ENCODE results near the gene TGFB3. TPM values are rescaled to one million over a fixed set of nuclear protein-coding genes. Genes with fewer than 3 reads are reported as not detected.
"Not testable (repeated sequence)": the region's sequence is repeated elsewhere in the genome, so short reads cannot be mapped to it uniquely, and the experiment has no call there.

Gene TGFB3
- total RNA-seq, 1 donor from 2014 or later: 315 TPM

- no peak for DNase-seq (ENCODE audit: low spot score)
These were observed 21.6 kb downstream of the TGFB3 start for GRCh38 chr14:75960231-75960630.

DNA sequence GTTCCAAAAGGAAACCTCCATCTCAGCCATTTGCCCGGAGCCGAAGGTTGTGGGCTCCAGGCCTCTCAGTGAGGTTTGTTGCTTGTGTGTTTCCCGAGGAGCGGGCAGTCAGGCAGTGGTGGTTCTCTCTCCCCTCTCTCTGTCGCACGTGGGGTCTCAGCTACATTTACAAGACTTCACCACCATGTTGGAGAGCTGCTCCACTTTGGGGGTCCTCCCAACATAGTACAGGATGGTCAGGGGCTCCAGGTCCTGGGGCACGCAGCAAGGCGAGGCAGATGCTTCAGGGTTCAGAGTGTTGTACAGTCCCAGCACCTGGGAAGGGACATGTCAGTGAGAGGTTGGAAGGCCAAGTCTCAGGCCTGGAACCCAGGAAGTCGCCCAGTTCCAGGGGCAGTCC is 22.8 kb downstream of the TGFB3 start:
- no peak for DNase-seq (ENCODE audit: low spot score)

DNA sequence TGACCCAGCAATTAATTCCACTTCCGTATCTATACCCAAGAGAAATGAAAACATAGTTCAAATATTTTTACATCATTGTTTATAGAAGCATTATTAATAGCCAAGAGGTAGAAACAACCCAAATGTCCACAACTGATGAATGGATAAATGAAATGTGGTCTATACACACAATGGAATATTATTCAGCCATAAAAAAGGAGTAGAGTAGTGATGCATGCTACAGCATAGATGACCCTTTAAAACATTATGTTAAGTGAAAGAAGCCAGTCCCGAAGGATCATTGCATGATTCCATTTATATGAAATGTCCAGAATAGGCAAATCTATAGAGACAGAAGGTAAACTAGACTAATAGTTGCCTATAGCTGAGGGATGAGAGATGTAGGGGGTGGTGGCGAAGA is 29.3 kb downstream of the TGFB3 start:
- no peak for DNase-seq (ENCODE audit: low spot score)

DNA sequence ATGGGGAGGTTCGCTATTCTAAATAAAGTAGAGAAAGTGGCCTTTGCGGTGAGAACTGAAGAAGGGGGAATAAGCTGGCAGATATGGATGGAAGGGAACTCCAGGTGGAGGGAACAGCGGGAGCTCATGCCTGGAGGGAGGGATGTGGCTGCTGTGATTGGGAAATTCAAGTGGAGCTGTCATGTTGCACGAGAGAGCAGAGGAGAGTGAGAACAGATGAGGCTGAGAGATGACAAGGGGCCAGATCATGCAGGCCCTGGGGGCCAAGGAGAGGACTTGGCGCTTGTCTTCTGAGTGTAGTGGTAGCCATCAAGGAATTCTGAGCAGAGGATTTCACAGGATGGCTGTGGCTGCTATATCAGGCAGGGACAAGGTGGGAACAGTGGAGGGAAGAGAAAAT is 35.0 kb downstream of the TGFB3 start:
- no peak for DNase-seq (ENCODE audit: low spot score)

- DNase-seq (ENCODE audit: low spot score): no peak
These were observed 37.1 kb downstream of the TGFB3 start for GRCh38 chr14:75944607-75945241.

- no peak for DNase-seq (ENCODE audit: low spot score)
These were observed 40.8 kb downstream of the TGFB3 start for GRCh38 chr14:75941030-75941429.

GRCh38 chr14:75939200-75939599 is 42.6 kb downstream of the TGFB3 start:
- no peak for DNase-seq (ENCODE audit: low spot score)

DNA sequence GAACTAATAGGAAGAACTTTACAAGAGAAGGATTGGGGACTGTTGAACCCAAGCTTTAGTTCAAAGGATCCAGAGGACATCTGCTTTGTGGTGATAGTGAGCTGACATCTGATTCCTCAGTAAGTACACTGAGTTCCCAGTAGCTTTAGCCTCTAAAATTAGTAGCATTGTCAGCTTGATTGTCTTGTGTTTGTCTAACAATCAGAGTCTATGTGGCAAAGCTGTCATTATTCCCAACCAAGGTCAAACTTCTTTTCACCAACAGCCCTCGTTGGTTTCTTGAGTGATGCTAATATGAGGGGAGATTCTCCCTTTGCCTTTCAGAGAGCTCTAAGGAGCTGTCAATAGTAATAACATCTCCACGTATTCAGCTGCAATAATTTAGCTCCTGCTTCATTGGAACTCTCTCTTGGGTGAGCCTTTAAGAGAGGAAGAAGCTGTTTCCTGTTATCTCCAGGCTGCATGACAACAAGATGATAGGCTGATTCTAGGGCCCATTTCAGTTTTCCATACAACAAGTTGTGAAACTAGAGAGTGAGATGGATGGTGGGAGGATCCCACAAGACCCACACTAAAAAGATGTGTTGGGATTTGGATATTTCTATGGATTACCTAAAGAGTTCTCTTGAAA is 46.7 kb downstream of the TGFB3 start:
- no peak for DNase-seq (ENCODE audit: low spot score)

DNA sequence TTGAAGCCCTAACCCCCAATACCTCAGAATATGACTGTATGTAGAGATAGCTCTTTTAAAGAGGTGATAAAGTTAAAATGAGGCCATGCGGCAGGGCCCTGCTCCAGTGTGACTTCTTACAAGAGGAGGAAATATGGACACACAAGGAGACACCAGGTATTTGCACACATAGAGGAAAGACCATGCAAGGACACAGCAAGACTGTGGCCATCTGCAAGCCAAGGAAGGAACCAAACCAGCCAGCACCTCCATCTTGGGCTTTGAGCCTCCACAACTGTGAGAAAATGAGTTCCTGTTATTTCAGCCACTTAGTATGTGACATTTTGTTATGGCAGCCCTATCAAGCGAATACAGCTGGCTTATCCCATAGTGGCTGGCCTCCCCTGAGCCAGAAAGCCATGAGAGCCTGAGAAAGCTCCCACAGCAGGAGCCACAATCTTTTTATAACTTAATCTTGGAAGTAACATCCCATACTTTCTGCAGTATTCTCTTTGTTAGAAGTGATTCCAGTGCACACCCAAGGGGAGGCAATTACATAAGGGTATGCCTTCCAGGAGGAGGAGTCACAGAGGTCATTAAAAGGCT is 48.0 kb downstream of the TGFB3 start:
- no peak for DNase-seq (ENCODE audit: low spot score)

DNA sequence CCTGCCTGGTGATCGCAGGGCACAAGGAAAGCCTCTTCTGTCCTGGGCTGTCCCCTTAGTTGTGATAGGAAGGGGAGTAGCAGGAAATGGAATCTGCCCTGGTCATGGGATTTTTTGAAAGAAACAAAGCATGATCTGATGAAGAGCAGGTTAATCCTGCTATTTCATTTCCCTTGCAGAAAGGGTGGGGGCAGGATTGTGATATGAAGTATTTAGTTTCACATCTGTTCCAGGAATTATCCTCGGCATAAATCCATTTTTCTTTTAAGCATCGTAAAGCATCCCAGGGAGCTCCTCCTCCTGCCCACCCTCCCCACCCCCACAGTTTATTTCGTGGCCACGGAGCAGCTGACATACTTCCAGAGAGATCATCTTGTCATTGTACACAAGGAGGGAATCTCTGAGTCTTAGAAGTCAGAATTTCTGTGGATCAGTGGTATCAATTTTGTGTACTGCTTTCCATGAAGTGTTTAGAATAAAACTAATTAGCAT is 53.1 kb downstream of the TGFB3 start:
- no peak for DNase-seq (ENCODE audit: low spot score)

DNA sequence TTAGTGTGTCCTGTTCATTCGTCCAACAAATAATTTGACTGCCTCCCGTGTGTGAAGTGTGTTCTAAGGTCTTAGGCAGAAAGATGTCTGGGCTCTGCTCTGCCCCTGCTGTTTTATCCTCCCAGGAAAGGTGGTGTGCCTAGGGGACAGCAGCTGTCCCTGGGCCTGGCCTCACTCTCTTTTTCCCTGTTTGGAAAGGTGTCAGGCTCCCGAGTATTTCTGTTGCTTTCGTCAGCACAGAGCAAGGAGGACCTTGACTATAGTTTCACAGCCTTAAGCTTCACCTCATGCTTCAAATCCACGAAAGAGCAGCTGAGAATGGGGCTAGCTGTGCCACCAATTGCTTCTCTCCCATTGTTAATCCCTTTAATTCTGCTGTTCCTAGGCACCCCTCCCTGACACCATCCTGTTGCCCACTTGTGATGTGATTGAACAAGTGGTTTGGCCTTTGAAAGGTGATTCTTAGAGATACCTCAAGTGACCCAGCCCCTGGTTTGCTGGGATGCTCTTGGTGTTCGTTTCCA is 54.2 kb downstream of the TGFB3 start:
- DNase-seq (ENCODE audit: low spot score): no peak

GRCh38 chr14:75926431-75927115 is 55.2 kb downstream of the TGFB3 start:
- no peak for DNase-seq (ENCODE audit: low spot score)

DNA sequence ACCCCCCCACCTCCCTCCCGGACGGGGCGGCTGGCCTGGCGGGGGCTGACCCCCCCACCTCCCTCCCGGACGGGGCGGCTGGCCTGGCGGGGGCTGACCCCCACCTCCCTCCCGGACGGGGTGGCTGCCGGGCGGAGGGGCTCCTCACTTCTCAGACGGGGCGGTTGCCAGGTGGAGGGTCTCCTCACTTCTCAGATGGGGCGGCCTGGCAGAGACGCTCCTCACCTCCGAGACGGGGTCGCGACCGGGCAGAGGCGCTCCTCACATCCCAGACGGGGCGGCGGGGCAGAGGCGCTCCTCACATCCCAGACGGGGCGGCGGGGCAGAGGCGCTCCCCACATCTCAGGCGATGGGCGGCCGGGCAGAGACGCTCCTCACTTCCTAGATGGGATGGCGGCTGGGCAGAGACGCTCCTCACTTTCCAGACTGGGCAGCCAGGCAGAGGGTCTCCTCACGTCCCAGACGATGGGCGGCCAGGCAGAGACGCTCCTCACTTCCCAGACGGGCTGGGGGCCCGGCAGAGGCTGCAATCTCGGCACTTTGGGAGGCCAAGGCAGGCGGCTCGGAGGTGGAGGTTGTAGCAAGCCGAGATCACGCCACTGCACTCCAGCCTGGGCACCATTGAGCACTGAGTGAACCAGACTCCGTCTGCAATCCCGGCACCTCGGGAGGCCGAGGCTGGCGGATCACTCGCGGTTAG is 56.5 kb downstream of the TGFB3 start:
- not testable (repeated sequence) for DNase-seq (ENCODE audit: low spot score)

DNA sequence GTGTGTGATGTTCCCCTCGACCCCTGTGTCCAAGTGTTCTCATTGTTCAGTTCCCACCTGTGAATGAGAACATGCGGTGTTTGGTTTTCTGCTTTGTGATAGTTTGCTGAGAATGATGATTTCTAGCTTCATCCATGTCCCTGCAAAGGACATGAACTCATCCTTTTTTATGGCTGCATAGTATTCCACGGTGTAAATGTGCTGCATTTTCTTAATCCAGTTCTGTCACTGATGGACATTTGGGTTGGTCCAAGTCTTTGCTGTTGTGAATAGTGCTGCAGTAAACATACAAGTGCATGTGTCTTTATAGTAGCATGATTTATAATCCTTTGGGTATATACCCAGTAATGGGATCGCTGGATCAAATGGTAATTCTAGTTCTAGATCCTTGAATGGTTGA is 61.4 kb downstream of the TGFB3 start:
- DNase-seq (ENCODE audit: low spot score): not testable (repeated sequence)

DNA sequence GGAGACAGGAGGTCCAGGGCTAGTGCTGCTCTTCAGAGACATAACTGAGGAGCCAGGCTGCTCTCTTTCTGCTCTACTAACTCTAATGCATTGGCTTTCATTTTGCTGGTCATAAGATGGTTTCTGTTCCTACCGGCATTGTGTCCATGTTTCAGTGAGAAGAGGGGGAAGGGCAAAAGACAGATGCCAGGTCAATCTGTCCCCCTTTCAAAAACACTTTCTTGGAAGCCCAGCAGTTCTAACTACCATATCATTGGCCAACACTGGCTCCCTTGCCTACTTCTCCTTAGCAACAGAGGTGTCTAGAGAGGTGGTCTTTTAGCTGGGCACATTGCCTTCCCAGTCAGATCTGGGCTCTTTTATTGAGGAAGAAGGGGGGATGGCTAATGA is 63.9 kb downstream of the TGFB3 start:
- DNase-seq (ENCODE audit: low spot score): no peak

GRCh38 chr14:75917322-75917945 is 64.4 kb downstream of the TGFB3 start:
- DNase-seq (ENCODE audit: low spot score): no peak

DNA sequence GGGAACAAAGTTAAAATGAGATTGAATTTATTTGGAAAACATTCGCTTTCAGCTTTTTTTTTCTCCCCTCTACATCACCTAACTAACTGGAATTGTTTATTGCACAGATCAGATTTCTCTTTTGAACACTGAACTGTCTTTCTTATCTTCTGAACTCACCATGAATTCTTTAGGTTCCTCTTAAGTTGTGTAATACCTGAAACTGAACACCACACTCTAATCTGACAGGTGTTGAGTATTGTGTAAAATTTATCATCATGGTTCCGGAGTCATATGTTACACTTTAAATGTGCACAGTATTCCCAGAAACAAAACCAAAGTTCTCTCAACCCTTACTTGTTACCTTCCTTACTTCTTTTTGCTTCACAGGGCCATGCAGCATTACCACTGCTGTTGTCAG is 66.8 kb downstream of the TGFB3 start:
- no peak for DNase-seq (ENCODE audit: low spot score)

DNA sequence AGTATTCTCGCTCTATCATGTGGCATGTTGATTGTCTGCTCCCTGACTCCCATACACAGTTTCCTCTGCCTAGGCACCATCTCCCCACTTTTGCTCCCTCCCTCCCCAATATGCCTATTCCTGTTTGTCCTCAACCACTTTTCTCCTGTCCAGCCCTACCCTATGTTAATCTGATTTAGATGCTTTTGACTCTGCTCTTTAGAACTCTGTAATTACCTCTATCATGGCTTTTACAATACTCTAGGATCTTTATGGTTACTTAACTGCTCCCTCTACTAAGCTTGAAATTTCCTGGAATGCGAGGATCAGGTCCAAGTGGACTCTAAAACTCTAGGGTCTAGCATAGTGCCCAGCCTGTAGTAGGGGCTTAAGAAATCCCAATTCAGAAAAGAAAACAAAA is 68.6 kb downstream of the TGFB3 start:
- no peak for DNase-seq (ENCODE audit: low spot score)

- DNase-seq (ENCODE audit: low spot score): no peak
These were observed 69.9 kb downstream of the TGFB3 start for GRCh38 chr14:75911883-75912282.

DNA sequence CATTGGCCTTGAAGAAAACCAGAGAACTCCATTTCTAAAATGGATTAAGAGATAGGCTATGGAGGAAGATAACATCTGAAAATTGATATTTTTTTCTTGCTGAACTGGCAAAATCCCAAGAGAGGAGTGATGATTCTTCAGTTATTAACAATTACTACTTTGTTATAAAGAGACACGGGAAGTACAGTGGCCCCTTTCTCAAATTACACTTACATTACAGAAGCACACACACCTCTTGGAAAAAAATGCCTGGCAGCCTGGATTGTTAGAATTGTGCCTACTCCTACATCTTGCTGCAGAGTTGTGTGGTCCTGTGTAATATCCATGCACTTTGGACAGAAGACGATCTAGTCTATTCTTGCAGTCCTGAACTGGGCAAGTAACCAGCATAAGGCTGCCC is 71.7 kb downstream of the TGFB3 start:
- DNase-seq (ENCODE audit: low spot score): no peak

GRCh38 chr14:75909630-75910029 is 72.2 kb downstream of the TGFB3 start:
- no peak for DNase-seq (ENCODE audit: low spot score)
